ENCODE data around the gene SAMD9.

- no peak for TF ChIP-seq CTCF (conservative IDR thresholded peaks at IDR 0.05; ENCODE audit: low read depth, low read length)
- no peak for TF ChIP-seq EZH2 (IDR thresholded peaks at IDR 0.05; ENCODE audit: borderline replicate concordance, low read depth, low read length, poor library complexity, severe bottlenecking)
Observed at GRCh38 chr7:93117852-93118530, at the start of gene SAMD9.

All from A673 (cell line).